RPMI7951 (cell line): Measurements from ENCODE around the gene UGT1A5. TPM values are rescaled to one million over a fixed set of nuclear protein-coding genes. Genes with fewer than 3 reads are reported as not detected.
"Not testable (repeated sequence)": the region's sequence is repeated elsewhere in the genome, so short reads cannot be mapped to it uniquely, and the experiment has no call there.

Experiments used
- DNase-seq: peaks from one replicate; pipeline ENCODE4 v3.0.0-alpha.2; 2012; ENCODE audit warnings: low read depth
- total RNA-seq: library from RNA; depleted of rRNA; stranded (reverse); fragments of >200 nt; shearing (Covaris generic); gene quantifications from 2 replicates; pipeline ENCODE4 v1.2.3, GENCODE V29; 2014

The UGT1A5 gene
- total RNA-seq, 1 experiment from 2014 or later, result not detected

DNA sequence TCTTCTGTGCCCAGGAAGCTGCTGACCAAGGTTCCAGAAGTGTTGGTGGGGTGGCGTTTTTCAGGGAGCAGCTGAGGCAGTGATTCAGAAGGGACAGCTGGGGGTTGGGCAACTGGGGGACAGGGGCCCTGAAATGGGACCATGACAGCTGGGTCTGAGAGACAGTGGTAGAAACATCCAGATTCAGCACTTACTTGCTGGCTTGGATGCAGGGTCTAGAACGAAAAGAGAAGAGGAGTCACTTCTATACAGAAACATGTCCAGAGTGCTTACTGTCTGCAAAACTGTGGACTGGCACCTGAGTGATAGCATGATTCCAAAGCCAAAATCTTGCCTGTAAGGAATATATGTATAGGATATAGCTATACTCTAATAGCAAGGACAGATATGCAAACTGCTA, 33.1 kb downstream of the UGT1A5 start:
- DNase-seq, result not testable (repeated sequence)

DNA sequence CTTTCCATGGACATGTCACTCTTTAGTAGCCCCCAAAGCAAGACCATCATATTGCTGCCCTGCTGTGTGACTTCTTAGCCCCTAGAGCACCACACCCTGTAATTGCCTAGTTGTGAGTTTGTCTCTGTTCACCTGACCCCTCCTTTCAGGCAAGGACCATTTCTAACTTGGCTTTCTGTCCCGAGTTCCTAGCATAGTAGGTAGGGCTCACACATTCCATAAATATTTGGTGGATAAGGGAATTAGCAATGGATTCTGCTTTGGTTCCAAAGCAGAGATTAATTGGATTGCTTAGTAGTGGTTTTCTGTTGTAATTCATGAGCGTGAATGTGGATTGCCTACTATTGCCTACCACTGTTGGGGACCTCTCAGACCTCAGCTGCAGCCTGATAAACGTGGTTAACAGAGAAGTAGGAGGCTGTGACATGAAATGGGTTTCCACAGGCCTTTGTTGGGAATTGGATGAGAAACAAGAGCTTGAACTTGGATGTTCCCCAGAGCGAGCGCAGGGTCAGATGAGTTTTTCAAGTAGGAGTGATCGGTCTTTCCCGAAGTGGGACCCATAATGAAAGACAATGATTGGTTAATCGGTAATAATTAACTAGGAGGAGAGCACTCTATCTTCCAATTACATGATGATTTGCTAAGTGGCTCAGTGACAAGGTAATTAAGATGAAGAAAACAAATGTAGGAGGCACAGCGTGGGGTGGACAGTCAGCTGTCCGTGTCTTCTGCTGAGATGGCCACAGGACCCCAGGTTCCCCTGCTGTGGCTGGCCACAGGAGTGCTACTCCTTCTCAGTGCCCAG, 34.0 kb downstream of the UGT1A5 start:
- no peak for DNase-seq

- no peak for DNase-seq
Observed at GRCh38 chr2:233747283-233747544, 34.5 kb downstream of the UGT1A5 start.

- not testable (repeated sequence) for DNase-seq
Observed at GRCh38 chr2:233750689-233751088, 38.0 kb downstream of the UGT1A5 start.

- DNase-seq, result not testable (repeated sequence)
Observed at GRCh38 chr2:233751212-233752009, 38.7 kb downstream of the UGT1A5 start.

DNA sequence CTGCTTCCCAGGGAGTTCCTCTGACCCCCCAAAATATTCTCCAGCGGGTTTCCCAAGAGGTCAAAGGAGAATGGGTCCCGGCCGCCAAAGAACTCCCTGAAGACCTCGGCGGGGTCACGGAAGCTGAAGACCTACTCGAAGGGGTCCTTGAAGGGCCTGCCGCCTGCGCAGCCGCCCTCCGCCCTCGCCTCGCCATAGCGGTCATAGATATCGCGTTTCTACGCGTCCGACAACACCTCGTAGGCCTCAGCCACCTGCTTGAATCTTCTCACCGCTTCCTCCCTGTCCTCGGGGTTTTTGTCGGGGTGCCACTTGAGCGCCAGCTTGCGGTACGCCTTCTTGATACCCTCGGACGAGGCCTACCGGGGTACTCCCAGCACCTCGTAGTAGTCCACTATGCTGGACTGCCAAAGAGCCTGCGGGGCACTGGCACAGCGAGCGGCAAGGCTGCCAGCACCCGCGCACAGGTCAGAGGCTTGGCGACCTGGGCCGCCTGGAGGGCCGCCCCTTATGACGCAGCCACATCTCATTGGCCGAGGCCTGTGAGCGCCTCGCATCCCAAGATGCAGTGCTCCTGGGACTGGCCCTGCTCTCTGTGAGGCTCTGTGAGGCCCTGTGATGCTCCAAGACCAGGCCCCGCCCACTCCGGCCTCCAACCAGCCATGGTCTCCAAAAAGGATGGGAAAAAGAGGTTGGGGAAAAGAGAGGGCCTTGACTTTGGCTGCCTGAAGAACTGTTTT, 42.3 kb downstream of the UGT1A5 start:
- DNase-seq, result no peak

DNA sequence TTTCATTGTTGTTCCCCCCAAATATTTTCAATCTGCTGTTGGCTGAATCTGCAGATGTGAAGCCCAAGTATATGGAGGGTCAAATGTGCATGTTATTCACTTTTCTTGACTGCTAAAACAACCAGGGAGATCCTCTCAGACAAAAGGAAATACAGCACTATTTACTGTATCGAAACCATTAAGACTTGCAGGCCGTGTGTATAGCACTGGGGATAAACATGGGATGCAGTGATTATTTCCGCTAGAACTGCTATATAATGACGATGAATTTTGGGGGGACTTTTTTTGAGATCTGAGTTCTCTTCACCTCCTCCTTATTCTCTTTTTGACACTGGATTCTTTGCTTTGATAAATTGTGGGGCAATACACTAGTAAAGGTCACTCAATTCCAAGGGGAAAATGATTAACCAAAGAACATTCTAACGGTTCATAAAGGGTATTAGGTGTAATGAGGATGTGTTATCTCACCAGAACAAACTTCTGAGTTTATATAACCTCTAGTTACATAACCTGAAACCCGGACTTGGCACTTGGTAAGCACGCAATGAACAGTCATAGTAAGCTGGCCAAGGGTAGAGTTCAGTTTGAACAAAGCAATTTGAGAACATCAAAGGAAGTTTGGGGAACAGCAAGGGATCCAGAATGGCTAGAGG, 43.8 kb downstream of the UGT1A5 start:
- DNase-seq, result no peak

- no peak for DNase-seq
Observed at GRCh38 chr2:233758141-233758540, 45.4 kb downstream of the UGT1A5 start.

DNA sequence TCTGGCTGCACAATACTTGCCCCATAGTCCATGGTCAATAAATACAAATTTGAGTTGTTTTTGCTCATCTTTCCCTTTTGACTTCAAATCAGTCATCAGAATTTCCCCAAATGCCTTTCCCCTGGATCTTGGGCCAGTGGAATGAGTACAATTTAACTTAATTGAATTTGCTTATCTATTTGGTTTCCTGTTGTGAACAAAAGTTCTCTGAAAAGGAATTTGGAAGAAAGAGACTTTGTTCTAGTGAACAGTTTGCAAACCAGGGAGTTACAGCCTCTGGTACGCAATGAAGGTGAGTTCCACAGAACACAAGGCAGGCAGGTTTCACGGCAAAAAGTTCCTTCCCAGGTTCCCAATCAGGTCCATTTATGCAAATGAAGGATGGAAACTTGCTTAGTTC, 46.1 kb downstream of the UGT1A5 start:
- DNase-seq, result no peak

GRCh38 chr2:233760043-233760442, 47.3 kb downstream of the UGT1A5 start, which contains the start of gene UGT1A1:
Gene UGT1A1, plus strand, starts transcription at chr2:233760270. Its CDS starts 18 bp downstream, at chr2:233760288.
- no peak for DNase-seq

DNA sequence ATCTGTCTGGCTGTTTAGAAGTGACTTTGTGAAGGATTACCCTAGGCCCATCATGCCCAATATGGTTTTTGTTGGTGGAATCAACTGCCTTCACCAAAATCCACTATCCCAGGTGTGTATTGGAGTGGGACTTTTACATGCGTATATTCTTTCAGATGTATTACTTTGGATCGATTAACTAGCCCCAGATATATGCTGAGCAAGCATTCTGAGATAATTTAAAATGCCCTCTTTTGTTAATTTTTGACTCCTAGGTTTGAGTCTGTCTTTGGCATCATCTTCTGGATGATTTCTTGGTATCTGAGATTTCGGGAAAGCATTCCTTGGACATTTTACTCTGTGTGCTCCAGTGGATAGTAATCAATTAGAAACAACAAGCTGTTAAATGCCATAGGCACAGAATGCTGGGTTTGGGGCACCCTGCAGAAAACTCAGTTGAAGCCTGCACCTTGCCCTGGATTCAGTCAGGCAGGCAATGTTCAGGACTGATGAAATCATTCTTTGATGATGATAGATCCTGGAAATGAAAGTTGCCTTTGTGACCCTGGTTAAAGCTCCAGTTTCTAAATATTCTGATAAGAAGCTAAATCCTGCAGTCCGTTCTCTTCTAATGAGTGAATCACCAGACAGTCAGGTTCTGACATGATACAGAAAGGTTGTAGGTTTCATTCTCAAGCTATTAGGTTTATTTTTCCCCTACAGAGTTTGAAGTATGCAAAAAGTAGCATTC, 48.5 kb downstream of the UGT1A5 start:
- DNase-seq, result peak; percentile 14

DNA sequence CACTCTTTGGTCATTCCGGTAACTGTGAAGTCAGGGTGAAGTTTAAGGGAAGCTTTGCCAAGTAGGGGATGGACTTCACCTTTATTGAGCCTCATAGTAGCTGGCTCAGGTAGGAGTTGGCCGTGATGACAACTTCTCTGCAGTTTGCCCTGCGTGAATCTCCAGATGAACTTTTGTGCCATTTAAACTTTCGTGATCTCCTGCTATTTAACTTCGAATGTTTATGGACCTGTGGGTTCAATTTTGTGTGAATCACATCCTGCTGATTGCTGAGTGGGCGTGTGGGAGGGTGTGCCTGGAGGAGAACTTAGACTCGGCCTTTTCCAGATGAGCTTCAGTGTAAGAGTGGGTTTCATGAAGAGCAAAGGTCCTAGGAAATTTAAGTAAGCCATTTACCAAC, 51.6 kb downstream of the UGT1A5 start:
- DNase-seq, result peak; percentile 89

- DNase-seq, result peak; percentile 68
Observed at GRCh38 chr2:233764761-233765160, 52.1 kb downstream of the UGT1A5 start.

- no peak for DNase-seq
Observed at GRCh38 chr2:233766416-233766815, 53.7 kb downstream of the UGT1A5 start.

- DNase-seq, result peak; percentile 24
Observed at GRCh38 chr2:233768076-233768475, 55.4 kb downstream of the UGT1A5 start.

- no peak for DNase-seq
Observed at GRCh38 chr2:233769260-233769659, 56.6 kb downstream of the UGT1A5 start.

DNA sequence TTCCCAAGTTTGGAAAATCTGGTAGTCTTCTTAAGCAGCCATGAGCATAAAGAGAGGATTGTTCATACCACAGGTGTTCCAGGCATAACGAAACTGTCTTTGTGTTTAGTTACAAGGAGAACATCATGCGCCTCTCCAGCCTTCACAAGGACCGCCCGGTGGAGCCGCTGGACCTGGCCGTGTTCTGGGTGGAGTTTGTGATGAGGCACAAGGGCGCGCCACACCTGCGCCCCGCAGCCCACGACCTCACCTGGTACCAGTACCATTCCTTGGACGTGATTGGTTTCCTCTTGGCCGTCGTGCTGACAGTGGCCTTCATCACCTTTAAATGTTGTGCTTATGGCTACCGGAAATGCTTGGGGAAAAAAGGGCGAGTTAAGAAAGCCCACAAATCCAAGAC, 59.4 kb downstream of the UGT1A5 start:
- no peak for DNase-seq

DNA sequence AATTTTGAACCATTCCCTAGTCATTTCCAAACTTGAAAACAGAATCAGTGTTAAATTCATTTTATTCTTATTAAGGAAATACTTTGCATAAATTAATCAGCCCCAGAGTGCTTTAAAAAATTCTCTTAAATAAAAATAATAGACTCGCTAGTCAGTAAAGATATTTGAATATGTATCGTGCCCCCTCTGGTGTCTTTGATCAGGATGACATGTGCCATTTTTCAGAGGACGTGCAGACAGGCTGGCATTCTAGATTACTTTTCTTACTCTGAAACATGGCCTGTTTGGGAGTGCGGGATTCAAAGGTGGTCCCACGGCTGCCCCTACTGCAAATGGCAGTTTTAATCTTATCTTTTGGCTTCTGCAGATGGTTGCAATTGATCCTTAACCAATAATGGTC, 59.9 kb downstream of the UGT1A5 start:
- no peak for DNase-seq

DNA sequence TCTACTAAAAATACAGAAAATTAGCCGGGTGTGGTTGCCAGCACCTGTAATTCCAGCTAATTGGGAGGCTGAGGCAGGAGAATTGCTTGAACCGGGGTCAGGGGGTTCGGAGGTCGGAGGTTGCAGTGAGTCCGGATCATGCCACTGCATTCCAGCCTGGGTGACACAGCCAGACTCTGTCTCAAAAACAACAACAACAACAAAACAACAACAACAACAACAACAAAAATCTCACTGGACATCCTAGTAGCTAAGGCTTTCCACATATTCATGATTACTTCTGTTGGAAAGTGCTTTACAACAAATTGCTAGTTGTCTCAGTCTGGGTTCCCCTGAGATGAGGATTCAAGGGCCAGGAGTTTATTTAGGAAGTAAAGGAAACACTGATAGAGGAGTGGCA, 61.1 kb downstream of the UGT1A5 start:
- DNase-seq, result no peak

GRCh38 chr2:233775414-233775813, 62.7 kb downstream of the UGT1A5 start:
- no peak for DNase-seq

GRCh38 chr2:233778030-233778429, 65.3 kb downstream of the UGT1A5 start, which contains the start of gene MROH2A:
Gene MROH2A, plus strand, starts transcription at chr2:233778330. Its CDS starts 1,029 bp downstream, at chr2:233779359.
- DNase-seq, result no peak
